A673 (cell line): ENCODE results near the gene TPRKB. TPM values are rescaled to one million over a fixed set of nuclear protein-coding genes. Genes with fewer than 3 reads are reported as not detected.
"Not testable (repeated sequence)": the region's sequence is repeated elsewhere in the genome, so short reads cannot be mapped to it uniquely, and the experiment has no call there.

Experiments used
- BruUV-seq: library from RNA; stranded (reverse); fragments of 400-500 nt; replicated peaks from 2 replicates; lab custom pipeline; 2021; lab: Mats Ljungman, UMichigan
- CTCF ChIA-PET: fragments of 300-600 bp; sonication (Branson Sonifier 250); formaldehyde crosslinking; loops from one replicate; lab custom pipeline; 2022; ENCODE audit warnings: antibody characterized with exemption; lab: Charles Lee
- POLR2A ChIA-PET: fragments of 300-600 bp; sonication (Branson Sonifier 250); formaldehyde crosslinking; loops from one replicate; lab custom pipeline; 2022; ENCODE audit warnings: antibody characterized with exemption; ENCODE audit not compliant: low non-redundant PET; lab: Charles Lee
- DNase-seq: peaks from one replicate; pipeline ENCODE4 v3.0.0-alpha.2; 2015; ENCODE audit warnings: low spot score
- H3K27ac ChIP-seq: fragments of 200-600 bp; sonication (generic); 2 replicates; pipeline ENCODE4 v1.5.1; 2016; ENCODE audit warnings: mixed run types, low read depth, mild to moderate bottlenecking, mixed read lengths, antibody characterized with exemption, low read length; ENCODE audit not compliant: poor library complexity, severe bottlenecking
- H3K27me3 ChIP-seq: fragments of 200-600 bp; sonication (generic); replicated peaks from 2 replicates; pipeline ENCODE4 v1.6.1; 2017; ENCODE audit warnings: mixed run types, low read depth, mild to moderate bottlenecking, mixed read lengths, antibody characterized with exemption, low read length; ENCODE audit not compliant: insufficient read depth, poor library complexity
- H3K36me3 ChIP-seq: fragments of 200-600 bp; sonication (generic); 2 replicates; pipeline ENCODE4 v1.6.1; 2016; ENCODE audit warnings: mixed run types, mild to moderate bottlenecking, mixed read lengths, antibody characterized with exemption, low read length; ENCODE audit not compliant: insufficient read depth, poor library complexity, severe bottlenecking
- H3K4me1 ChIP-seq: fragments of 200-600 bp; sonication (generic); 2 replicates; pipeline ENCODE4 v1.6.1; 2017; ENCODE audit warnings: mixed run types, mild to moderate bottlenecking, mixed read lengths, antibody characterized with exemption, low read length; ENCODE audit not compliant: insufficient read depth, poor library complexity, severe bottlenecking
- H3K4me3 ChIP-seq: fragments of 200-600 bp; sonication (generic); 2 replicates; pipeline ENCODE4 v1.5.1; 2016; ENCODE audit warnings: low read depth, mixed run types, mild to moderate bottlenecking, mixed read lengths, low read length; ENCODE audit not compliant: poor library complexity, severe bottlenecking
- H3K9me3 ChIP-seq: fragments of 200-600 bp; sonication (generic); 2 replicates; pipeline ENCODE4 v1.6.1; 2016; ENCODE audit warnings: mixed run types, low read depth, mild to moderate bottlenecking, mixed read lengths, antibody characterized with exemption, low read length; ENCODE audit not compliant: poor library complexity, severe bottlenecking
- CTCF ChIP-seq: fragments of 300-800, 200-600 bp; sonication (generic); conservative IDR thresholded peaks from 2 replicates; pipeline ENCODE4 v1.5.1; 2017; ENCODE audit warnings: low read depth, mild to moderate bottlenecking, antibody characterized with exemption, low read length, moderate library complexity, mixed read lengths
- EZH2 ChIP-seq: fragments of 200-600 bp; sonication (generic); IDR thresholded peaks from 2 replicates; pipeline ENCODE4 v1.6.1; 2017; ENCODE audit warnings: borderline replicate concordance, low read depth, mild to moderate bottlenecking, mixed read lengths, antibody characterized with exemption, low read length; ENCODE audit not compliant: poor library complexity, severe bottlenecking
- intact Hi-C: fragments of 100-400 bp; cut with micrococcal nuclease; formaldehyde crosslinking; loops from one replicate; pipeline ENCODE4 v1.10.0; 2022; ENCODE audit not compliant: unreplicated experiment
- total RNA-seq: library from RNA; stranded (reverse); gene quantifications from 2 replicates; pipeline ENCODE4 v1.2.3, GENCODE V29; 2021

The TPRKB gene
- total RNA-seq, 1 experiment from 2014 or later, result 57.3 TPM

- intact Hi-C loops, result no loop called here
- no peak for TF ChIP-seq CTCF
- Histone ChIP-seq H3K27me3 (no peaks in the 10 kb centered on the region), H3K27ac (no peak overlapping the region), H3K4me1 (no peaks in the 10 kb centered on the region), H3K36me3 (no peaks in the 10 kb centered on the region), H3K4me3 (no peak overlapping the region), H3K9me3 (no peaks in the 10 kb centered on the region)
- ChIA-PET POLR2A (no interaction called here), CTCF (no interaction called here)
- BruUV-seq, result no TSS peak
- DNase-seq, result no peak
These were observed 18.1 kb downstream of the TPRKB start for GRCh38 chr2:73718851-73719621.

- POLR2A ChIA-PET, result no interaction called here
- Histone ChIP-seq H3K9me3 (no peaks in the 10 kb centered on the region), H3K36me3 (no peaks in the 10 kb centered on the region), H3K27ac (no peak overlapping the region), H3K4me3 (no peak overlapping the region), H3K4me1 (no peaks in the 10 kb centered on the region), H3K27me3 (no peaks in the 10 kb centered on the region)
- CTCF ChIA-PET, result no interaction called here
- intact Hi-C loops, result no loop called here
- BruUV-seq, result no TSS peak
- no peak for TF ChIP-seq EZH2
- no peak for TF ChIP-seq CTCF
- DNase-seq, result no peak
These were observed 18.7 kb downstream of the TPRKB start for GRCh38 chr2:73718421-73718820.

GRCh38 chr2:73717695-73718094 lies 19.4 kb downstream of the TPRKB start:
- H3K4me1 ChIP-seq, intact Hi-C loops, H3K27me3 ChIP-seq, H3K27ac ChIP-seq, H3K4me3 ChIP-seq, CTCF ChIA-PET, BruUV-seq, H3K9me3 ChIP-seq, POLR2A ChIA-PET, DNase-seq, H3K36me3 ChIP-seq: not testable (repeated sequence)

GRCh38 chr2:73717251-73717606 lies 19.9 kb downstream of the TPRKB start:
- H3K36me3 ChIP-seq, result no peaks in the 10 kb centered on the region
- no peaks in the 10 kb centered on the region for H3K9me3 ChIP-seq
- CTCF ChIA-PET, result no interaction called here
- POLR2A ChIA-PET, result no interaction called here
- DNase-seq, result no peak
- TF ChIP-seq CTCF (no peak), EZH2 (no peak)
- H3K27me3 ChIP-seq, result no peaks in the 10 kb centered on the region
- intact Hi-C loops, result no loop called here
- H3K4me3 ChIP-seq, result no peak overlapping the region
- BruUV-seq, result no TSS peak
- H3K27ac ChIP-seq, result no peak overlapping the region
- no peaks in the 10 kb centered on the region for H3K4me1 ChIP-seq
